HG03097 (cell line): Measurements from ENCODE around the gene TUBGCP2.
"Not testable (repeated sequence)": the region's sequence is repeated elsewhere in the genome, so short reads cannot be mapped to it uniquely, and the experiment has no call there.

ENCODE experiments used
- ATAC-seq: cut with Tn5 transposase; IDR thresholded peaks from one replicate; pipeline ENCODE4 v1.9.1; 2021; ENCODE audit not compliant: unreplicated experiment, low FRiP score

The TUBGCP2 gene

GRCh38 chr10:133235265-133235855, 73.3 kb downstream of the TUBGCP2 start:
- no peak for ATAC-seq

GRCh38 chr10:133234796-133235195, 73.9 kb downstream of the TUBGCP2 start:
- not testable (repeated sequence) for ATAC-seq

- no peak for ATAC-seq
Observed at GRCh38 chr10:133231946-133232574, 76.6 kb downstream of the TUBGCP2 start.

GRCh38 chr10:133231244-133231945, 77.3 kb downstream of the TUBGCP2 start:
- ATAC-seq, result no peak

GRCh38 chr10:133230387-133231195, 78.1 kb downstream of the TUBGCP2 start:
- no peak for ATAC-seq

GRCh38 chr10:133230044-133230361, 78.7 kb downstream of the TUBGCP2 start, which contains the start of gene UTF1:
Gene UTF1 (plus strand): TSS chr10:133230217. CDS start chr10:133230289, 72 bp downstream.
- ATAC-seq, result no peak

GRCh38 chr10:133229265-133230043, 79.2 kb downstream of the TUBGCP2 start:
- no peak for ATAC-seq
